Measurements from ENCODE around the gene FAM236A.
"Not testable (repeated sequence)": the region's sequence is repeated elsewhere in the genome, so short reads cannot be mapped to it uniquely, and the experiment has no call there.

DNA sequence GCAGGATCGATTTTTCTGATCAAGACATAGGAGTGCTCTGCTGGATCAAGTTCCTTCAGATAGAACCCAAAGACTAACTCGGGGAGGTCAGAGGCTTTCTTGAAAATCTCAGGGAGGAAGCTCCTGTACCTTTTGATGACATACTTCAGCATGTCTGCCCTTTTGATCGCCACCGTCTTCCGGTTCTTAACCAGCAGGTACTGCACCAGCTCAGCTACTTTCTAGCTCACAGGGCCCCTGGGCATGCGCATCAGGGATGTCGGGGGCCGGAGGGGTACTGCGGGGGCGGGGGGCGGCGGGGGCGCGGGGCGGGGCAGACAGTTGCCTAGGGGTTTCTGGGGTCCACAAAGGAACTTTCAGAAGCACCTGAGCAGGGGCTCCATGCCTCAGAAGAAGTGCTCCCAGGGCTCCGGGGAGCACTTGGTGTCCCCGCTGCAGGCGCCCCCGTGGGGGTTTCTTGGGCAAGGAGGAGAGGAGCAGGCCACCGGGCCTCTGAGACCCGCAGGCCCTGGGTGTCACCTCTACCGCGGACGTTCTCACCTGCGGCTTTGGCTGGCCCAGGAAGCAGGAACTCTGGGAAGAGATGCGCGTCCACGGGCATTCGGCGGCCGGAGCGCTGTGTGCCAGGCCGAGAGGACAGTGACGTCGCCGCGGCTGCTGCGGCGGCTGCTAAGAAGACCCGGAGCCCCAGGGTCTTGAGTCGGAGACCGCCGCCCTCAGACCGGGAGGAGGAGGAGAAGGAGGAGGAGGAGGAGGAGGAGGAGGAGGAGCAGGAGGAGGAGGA lies 5.2 kb downstream of the FAM236A start:
- not testable (repeated sequence) for TF ChIP-seq POLR2A (IDR thresholded peaks at IDR 0.05; ENCODE audit: low read depth, low read length); TAF1 (IDR thresholded peaks at IDR 0.05; ENCODE audit: borderline replicate concordance, low read depth, low read length)
